C4-2B (cell line): ENCODE data around the gene PCDH9.

Experiments
- H3K27ac ChIP-seq: fragments of 450-650 bp; 2 replicates; pipeline ENCODE4 v1.5.1; 2017
- ZFX ChIP-seq: fragments of 450-650 bp; IDR thresholded peaks from 2 replicates; pipeline ENCODE4 v1.6.1; 2017
- TF ChIP-seq, protein P1 (sequence below): fragments of 450-650 bp; conservative IDR thresholded peaks from 2 replicates; pipeline ENCODE4 v1.5.1; 2017; ENCODE audit warnings: mild to moderate bottlenecking

The PCDH9 gene

DNA sequence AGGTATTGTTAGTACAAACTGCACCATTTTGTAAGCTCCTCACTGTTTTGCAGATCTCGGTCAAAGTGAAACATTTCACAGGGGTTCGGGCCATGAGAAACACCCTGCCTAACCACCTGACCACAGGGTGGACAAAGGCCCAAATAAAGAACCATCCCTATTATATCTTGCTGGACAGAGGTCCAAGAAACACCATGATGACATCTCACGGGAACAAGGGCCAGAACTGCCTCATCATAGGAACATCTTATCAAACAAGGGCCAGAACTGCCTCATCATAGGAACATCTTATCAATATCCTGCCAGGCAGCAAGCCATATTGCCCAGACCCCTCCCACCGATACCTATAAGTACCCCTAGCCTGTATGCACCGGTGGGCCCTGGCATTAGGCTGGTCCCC, 99.7 kb downstream of the PCDH9 start:
- H3K27ac ChIP-seq = no peak overlapping the region
- TF ChIP-seq ZFX = no peak
- TF ChIP-seq, protein P1, sequence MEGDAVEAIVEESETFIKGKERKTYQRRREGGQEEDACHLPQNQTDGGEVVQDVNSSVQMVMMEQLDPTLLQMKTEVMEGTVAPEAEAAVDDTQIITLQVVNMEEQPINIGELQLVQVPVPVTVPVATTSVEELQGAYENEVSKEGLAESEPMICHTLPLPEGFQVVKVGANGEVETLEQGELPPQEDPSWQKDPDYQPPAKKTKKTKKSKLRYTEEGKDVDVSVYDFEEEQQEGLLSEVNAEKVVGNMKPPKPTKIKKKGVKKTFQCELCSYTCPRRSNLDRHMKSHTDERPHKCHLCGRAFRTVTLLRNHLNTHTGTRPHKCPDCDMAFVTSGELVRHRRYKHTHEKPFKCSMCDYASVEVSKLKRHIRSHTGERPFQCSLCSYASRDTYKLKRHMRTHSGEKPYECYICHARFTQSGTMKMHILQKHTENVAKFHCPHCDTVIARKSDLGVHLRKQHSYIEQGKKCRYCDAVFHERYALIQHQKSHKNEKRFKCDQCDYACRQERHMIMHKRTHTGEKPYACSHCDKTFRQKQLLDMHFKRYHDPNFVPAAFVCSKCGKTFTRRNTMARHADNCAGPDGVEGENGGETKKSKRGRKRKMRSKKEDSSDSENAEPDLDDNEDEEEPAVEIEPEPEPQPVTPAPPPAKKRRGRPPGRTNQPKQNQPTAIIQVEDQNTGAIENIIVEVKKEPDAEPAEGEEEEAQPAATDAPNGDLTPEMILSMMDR = no peak

DNA sequence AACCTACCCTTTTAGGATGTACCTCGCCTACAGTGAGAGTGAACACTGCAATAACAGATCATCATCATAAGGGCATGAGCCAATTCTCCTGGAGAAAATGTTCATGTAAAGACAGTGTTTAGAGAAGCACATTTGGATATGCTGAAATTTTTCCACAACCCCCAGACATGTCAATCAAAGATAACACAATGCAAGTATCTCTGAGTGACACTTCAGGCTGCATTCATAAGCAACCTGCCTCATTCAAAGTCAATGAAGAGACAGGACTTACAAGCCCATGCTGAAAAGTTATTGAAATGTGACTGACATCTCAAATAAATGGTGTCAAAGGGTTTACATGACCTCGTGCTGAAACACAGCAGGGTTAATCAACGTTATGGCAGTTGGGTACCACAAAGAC, 102.0 kb downstream of the PCDH9 start:
- no peak for TF ChIP-seq ZFX
- TF ChIP-seq, protein P1 = no peak
- H3K27ac ChIP-seq = no peak overlapping the region

DNA sequence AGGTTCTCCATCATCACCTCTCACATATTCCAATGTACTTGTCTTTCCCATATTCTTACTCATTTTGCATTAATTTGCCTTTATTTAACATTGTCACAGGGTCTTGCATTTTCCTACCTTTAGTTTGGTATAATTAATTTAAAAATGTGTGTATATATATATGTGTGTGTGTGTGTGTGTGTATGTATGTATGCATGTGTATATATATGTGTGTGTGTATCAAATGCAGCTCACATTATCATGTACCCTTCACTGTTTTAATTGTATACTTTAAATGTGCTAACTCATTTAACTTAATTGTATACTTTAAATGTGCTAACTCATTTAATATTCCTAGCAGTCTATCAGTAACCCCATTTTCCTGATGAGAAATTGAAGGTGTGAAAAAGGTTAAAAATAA, 104.5 kb downstream of the PCDH9 start:
- TF ChIP-seq, protein P1 = no peak
- TF ChIP-seq ZFX = no peak
- H3K27ac ChIP-seq = no peak overlapping the region

DNA sequence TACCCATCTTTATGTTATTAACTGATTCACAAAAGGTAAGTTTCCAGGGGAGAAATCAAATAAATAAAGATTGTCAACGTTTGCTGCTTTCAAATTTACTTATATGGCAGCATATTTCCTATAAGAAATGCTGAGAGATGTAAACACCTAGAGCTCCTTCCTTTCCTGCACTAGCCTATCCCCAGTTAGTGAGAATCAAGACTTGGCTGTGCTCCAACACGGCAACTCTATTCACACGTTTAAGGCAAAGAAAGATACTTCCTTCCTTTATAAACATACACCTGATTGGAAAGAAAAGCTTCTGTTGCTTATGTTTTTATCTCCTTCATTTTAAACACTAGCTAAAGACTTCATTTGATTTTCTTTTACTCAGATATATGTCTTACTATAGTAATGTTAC, 107.0 kb downstream of the PCDH9 start:
- no peak for TF ChIP-seq ZFX
- TF ChIP-seq, protein P1 = no peak
- no peak overlapping the region for H3K27ac ChIP-seq

DNA sequence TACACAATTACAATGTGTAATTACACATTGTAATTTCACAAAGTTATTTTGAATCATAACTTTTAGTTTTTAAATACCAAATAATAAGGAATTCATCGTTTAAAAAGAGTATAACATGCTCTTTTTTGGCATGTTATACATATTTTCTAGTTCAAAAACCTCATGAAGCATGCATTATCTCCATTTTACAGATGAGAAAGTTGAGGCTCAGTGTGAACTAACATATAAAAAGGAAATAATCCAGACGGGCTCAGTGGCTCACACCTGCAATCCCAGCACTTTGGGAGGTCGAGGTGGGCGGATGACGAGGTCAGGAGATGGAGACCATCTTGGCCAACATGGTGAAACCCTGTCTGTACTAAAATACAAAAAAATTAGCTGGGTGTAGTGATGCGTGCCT, 107.9 kb downstream of the PCDH9 start:
- no peak for TF ChIP-seq ZFX
- H3K27ac ChIP-seq = no peak overlapping the region

DNA sequence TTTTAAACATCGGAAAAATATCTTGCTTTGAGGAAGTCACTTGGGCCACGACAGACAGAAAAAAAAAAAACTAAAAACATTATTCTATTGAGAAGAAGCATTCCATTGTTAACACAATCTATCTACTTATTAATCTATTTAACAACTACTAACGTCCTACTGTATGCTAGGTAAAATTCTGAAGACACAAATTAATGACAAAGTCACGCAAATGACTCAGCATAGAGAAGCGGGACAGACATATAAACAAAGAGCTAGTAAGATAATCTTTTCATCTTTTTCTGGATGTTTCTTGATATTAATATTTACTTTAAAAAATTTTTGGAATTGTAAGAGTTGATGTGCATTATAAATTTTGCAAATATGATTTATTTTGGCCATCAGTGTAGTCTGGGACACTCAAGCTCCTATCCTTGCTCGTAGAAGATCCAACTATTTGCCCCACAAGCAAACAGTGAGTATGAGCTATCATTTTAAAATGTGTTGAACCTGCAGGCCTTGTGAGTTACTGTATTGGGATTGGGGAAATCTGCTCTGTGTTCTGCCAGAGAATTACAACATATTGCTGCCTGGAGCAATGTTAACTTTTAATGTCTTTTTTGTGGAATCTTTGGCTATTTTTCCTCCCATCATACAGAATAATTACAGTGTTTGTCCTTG, 109.1 kb downstream of the PCDH9 start:
- no peak overlapping the region for H3K27ac ChIP-seq
- TF ChIP-seq, protein P1 = no peak
- TF ChIP-seq ZFX = no peak

- no peak overlapping the region for H3K27ac ChIP-seq
Observed at GRCh38 chr13:67119481-67119894, 110.6 kb downstream of the PCDH9 start.

DNA sequence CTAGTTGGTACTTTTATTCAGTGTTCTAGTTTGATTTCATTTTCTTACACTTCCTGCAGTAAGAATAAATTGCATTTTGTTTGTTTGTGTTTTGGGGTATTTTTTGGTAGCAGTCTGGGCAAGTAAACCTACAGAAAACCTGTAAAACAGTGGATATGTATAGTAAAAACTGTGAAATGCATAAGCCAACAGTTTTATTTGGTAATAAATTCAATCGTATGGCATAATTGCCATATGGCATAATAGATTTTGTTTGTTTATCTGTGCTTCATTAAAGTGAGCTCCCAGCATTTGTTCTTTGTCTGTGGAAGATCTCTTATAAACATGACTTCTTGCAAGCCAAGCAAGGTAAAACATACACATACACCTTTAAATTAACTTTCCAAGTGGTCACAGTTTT, 111.9 kb downstream of the PCDH9 start:
- no peak for TF ChIP-seq ZFX
- TF ChIP-seq, protein P1 = no peak
- no peak overlapping the region for H3K27ac ChIP-seq

More at GRCh38 chr13:67119481-67119894, 110.6 kb downstream of the PCDH9 start:
- TF ChIP-seq ZFX = no peak
- TF ChIP-seq, protein P1 = no peak
